Measurements from ENCODE around the gene PGA3.
A peak's percentile ranks its signal among the peaks of the same experiment; 100 is the strongest.

Gene PGA3

GRCh38 chr11:61254403-61255025 lies 51.2 kb downstream of the PGA3 start:
- DNase-seq, result peak; percentile 14

GRCh38 chr11:61256710-61257482 lies 53.6 kb downstream of the PGA3 start:
- DNase-seq, result no peak

GRCh38 chr11:61258546-61258945 lies 55.2 kb downstream of the PGA3 start:
- no peak for DNase-seq

GRCh38 chr11:61259363-61259762 lies 56.0 kb downstream of the PGA3 start:
- no peak for DNase-seq
